GM18502 (cell line): Measurements from ENCODE around the gene SP110.
"Not testable (repeated sequence)": the region's sequence is repeated elsewhere in the genome, so short reads cannot be mapped to it uniquely, and the experiment has no call there.

ENCODE experiments used
- ATAC-seq: cut with Tn5 transposase; IDR thresholded peaks from one replicate; pipeline ENCODE4 v1.9.1; 2021; ENCODE audit warnings: mild to moderate bottlenecking; ENCODE audit not compliant: unreplicated experiment, poor library complexity

The SP110 gene

GRCh38 chr2:230219419-230220331, at the start of gene SP110:
Gene SP110 (minus strand): TSS chr2:230219984. CDS start chr2:230216927, 3,057 bp downstream.
- ATAC-seq: peak; percentile 80

- peak; percentile 60 for ATAC-seq
Observed at GRCh38 chr2:230268606-230269243, 48.9 kb upstream of the SP110 start.

- peak; percentile 74 for ATAC-seq
Observed at GRCh38 chr2:230267556-230267955, 47.8 kb upstream of the SP110 start.

GRCh38 chr2:230267059-230267458, 47.3 kb upstream of the SP110 start:
- ATAC-seq: peak; percentile 19

- no peak for ATAC-seq
Observed at GRCh38 chr2:230266638-230267037, 46.9 kb upstream of the SP110 start.

- ATAC-seq: not testable (repeated sequence)
Observed at GRCh38 chr2:230264945-230265344, 45.2 kb upstream of the SP110 start.

- ATAC-seq: no peak
Observed at GRCh38 chr2:230262246-230262645, 42.5 kb upstream of the SP110 start.

GRCh38 chr2:230258483-230258882, 38.7 kb upstream of the SP110 start:
- no peak for ATAC-seq

- no peak for ATAC-seq
Observed at GRCh38 chr2:230256733-230257332, 37.0 kb upstream of the SP110 start.

- no peak for ATAC-seq
Observed at GRCh38 chr2:230254152-230254881, 34.5 kb upstream of the SP110 start.

GRCh38 chr2:230250231-230250630, 30.4 kb upstream of the SP110 start:
- ATAC-seq: no peak

GRCh38 chr2:230246206-230246605, 26.4 kb upstream of the SP110 start:
- no peak for ATAC-seq

GRCh38 chr2:230244211-230244610, 24.4 kb upstream of the SP110 start:
- ATAC-seq: no peak

- peak; percentile 78 for ATAC-seq
Observed at GRCh38 chr2:230234845-230235244, 15.1 kb upstream of the SP110 start.

GRCh38 chr2:230234122-230234722, 14.4 kb upstream of the SP110 start:
- peak; percentile 63 for ATAC-seq

GRCh38 chr2:230231251-230231650, 11.5 kb upstream of the SP110 start:
- no peak for ATAC-seq

GRCh38 chr2:230230496-230231200, 10.9 kb upstream of the SP110 start:
- no peak for ATAC-seq

- no peak for ATAC-seq
Observed at GRCh38 chr2:230230087-230230486, 10.3 kb upstream of the SP110 start.

GRCh38 chr2:230227216-230227615, 7.4 kb upstream of the SP110 start:
- no peak for ATAC-seq
